Ishikawa (cell line): ENCODE measurements around the gene RTCA.

Experiments used
- CEBPB ChIP-seq: IDR thresholded peaks from 2 replicates; pipeline ENCODE4 v1.6.1; 2012
- CREB1 ChIP-seq: IDR thresholded peaks from 2 replicates; pipeline ENCODE4 v1.6.1; 2012; ENCODE audit warnings: low read depth
- EGR1 ChIP-seq: IDR thresholded peaks from 2 replicates; pipeline ENCODE4 v1.6.1; 2012
- EP300 ChIP-seq: IDR thresholded peaks from 2 replicates; pipeline ENCODE4 v1.6.1; 2012; ENCODE audit warnings: borderline replicate concordance
- FOXM1 ChIP-seq: IDR thresholded peaks from 2 replicates; pipeline ENCODE4 v1.6.1; 2012; ENCODE audit warnings: low read depth, borderline replicate concordance
- MAX ChIP-seq: IDR thresholded peaks from 2 replicates; pipeline ENCODE4 v1.6.1; 2012
- NFIC ChIP-seq: IDR thresholded peaks from 2 replicates; pipeline ENCODE4 v1.6.1; 2012
- RAD21 ChIP-seq: IDR thresholded peaks from 2 replicates; pipeline ENCODE4 v1.6.1; 2012; ENCODE audit warnings: low read depth
- REST ChIP-seq: IDR thresholded peaks from 2 replicates; pipeline ENCODE4 v1.6.1; 2012; ENCODE audit warnings: low read depth, mild to moderate bottlenecking
- TAF1 ChIP-seq: IDR thresholded peaks from 2 replicates; pipeline ENCODE4 v1.6.1; 2012; ENCODE audit warnings: low read depth, mild to moderate bottlenecking
- TCF12 ChIP-seq: IDR thresholded peaks from 2 replicates; pipeline ENCODE4 v1.6.1; 2012; ENCODE audit warnings: low read depth
- TEAD4 ChIP-seq: IDR thresholded peaks from 2 replicates; pipeline ENCODE4 v1.6.1; 2012
- USF1 ChIP-seq: IDR thresholded peaks from 2 replicates; pipeline ENCODE4 v1.6.1; 2012
- YY1 ChIP-seq: IDR thresholded peaks from 2 replicates; pipeline ENCODE4 v1.6.1; 2012; ENCODE audit warnings: low read depth
- ZBTB7A ChIP-seq: IDR thresholded peaks from 2 replicates; pipeline ENCODE4 v1.6.1; 2012; ENCODE audit warnings: low read depth

Gene RTCA

GRCh38 chr1:100265931-100266740 lies at the start of gene RTCA:
Gene RTCA, plus strand, starts transcription at chr1:100266216. Its CDS starts 160 bp downstream, at chr1:100266376.
- TF ChIP-seq ZBTB7A (no peak; the same call in 1 of the 2 replicates), REST (no peak), MAX (peak; percentile 73), CEBPB (no peak), EP300 (no peak), TCF12 (0 out of 2 replicates have a peak, but pooled peaks have one; percentile 27), TEAD4 (peak; percentile 39), YY1 (0 out of 2 replicates have a peak, but pooled peaks have one; percentile 9), NFIC (peak; percentile 42; the same call in 1 of the 2 replicates), TAF1 (peak; percentile 84)

GRCh38 chr1:100217834-100218233 lies 48.2 kb upstream of the RTCA start:
- TF ChIP-seq MAX (no peak), USF1 (no peak), YY1 (no peak), EGR1 (no peak), FOXM1 (no peak), EP300 (no peak), CEBPB (no peak), CREB1 (no peak), NFIC (no peak)

GRCh38 chr1:100219457-100219856 lies 46.6 kb upstream of the RTCA start:
- no peak for TF ChIP-seq EP300
- TF ChIP-seq TEAD4 = no peak
- TF ChIP-seq CEBPB = no peak
- no peak for TF ChIP-seq CREB1
- no peak for TF ChIP-seq ZBTB7A
- no peak for TF ChIP-seq FOXM1

- TF ChIP-seq TAF1 (no peak), CEBPB (0 out of 2 replicates have a peak, but pooled peaks have one; percentile 16)
These were observed 46.1 kb upstream of the RTCA start for GRCh38 chr1:100219883-100220282.

- no peak for TF ChIP-seq TEAD4
- no peak for TF ChIP-seq YY1
- TF ChIP-seq TCF12 = no peak
- TF ChIP-seq EP300 = no peak
- no peak for TF ChIP-seq FOXM1
- TF ChIP-seq CREB1 = no peak
- no peak for TF ChIP-seq TAF1
- no peak for TF ChIP-seq CEBPB
- TF ChIP-seq REST = no peak
- no peak for TF ChIP-seq RAD21
- TF ChIP-seq MAX = no peak
- no peak for TF ChIP-seq USF1
- TF ChIP-seq NFIC = no peak
- no peak for TF ChIP-seq ZBTB7A
- no peak for TF ChIP-seq EGR1
These were observed 43.6 kb upstream of the RTCA start for GRCh38 chr1:100222428-100222827.
